ENCODE measurements around the gene INPP4A. TPM values are rescaled to one million over a fixed set of nuclear protein-coding genes. Genes with fewer than 3 reads are reported as not detected.

INPP4A gene
- polyA plus RNA-seq, 1 experiment, result 12.9 TPM

GRCh38 chr2:98463988-98464771 lies 19.5 kb downstream of the INPP4A start:
- Histone ChIP-seq H3K27me3 (ENCODE audit: control insufficient read depth, insufficient read depth, low read length) (no peaks in the 10 kb centered on the region), H3K9me3 (ENCODE audit: control insufficient read depth, insufficient read depth, low read length) (no peaks in the 10 kb centered on the region), H3K27ac (ENCODE audit: low read depth, low read length) (no peak overlapping the region), H3K4me3 (ENCODE audit: low read depth, low read length) (no peak overlapping the region)
- no peak for DNase-seq (ENCODE audit: low read depth, low spot score)
- no peak for TF ChIP-seq CTCF (IDR thresholded peaks at IDR 0.05; ENCODE audit: low read depth, low read length)
- CTCF ChIA-PET, result interaction anchor here (0.5 to 1.0 kb wide), 2 partner anchors 51 to 717 kb away, joined by 3 read pairs; partner anchors contain the start of genes MITD1 and MRPL30
- POLR2A ChIA-PET, result no interaction called here

GRCh38 chr2:98464772-98465310 lies 20.2 kb downstream of the INPP4A start:
- ChIA-PET CTCF (interaction anchor here (1.0 kb wide), 1 partner anchor 52 kb away, joined by 3 read pairs; no protein-coding TSS in a partner anchor), POLR2A (no interaction called here)
- no peak for TF ChIP-seq CTCF (IDR thresholded peaks at IDR 0.05; ENCODE audit: low read depth, low read length)
- no peak for DNase-seq (ENCODE audit: low read depth, low spot score)
- Histone ChIP-seq H3K27me3 (ENCODE audit: control insufficient read depth, insufficient read depth, low read length) (no peaks in the 10 kb centered on the region), H3K9me3 (ENCODE audit: control insufficient read depth, insufficient read depth, low read length) (no peaks in the 10 kb centered on the region), H3K4me3 (ENCODE audit: low read depth, low read length) (no peak overlapping the region), H3K27ac (ENCODE audit: low read depth, low read length) (no peak overlapping the region)

GRCh38 chr2:98465456-98466226 lies 21.0 kb downstream of the INPP4A start:
- no peak overlapping the region for H3K27ac ChIP-seq (ENCODE audit: low read depth, low read length)
- CTCF ChIA-PET, result no interaction called here
- no peak for DNase-seq (ENCODE audit: low read depth, low spot score)
- no peak overlapping the region for H3K4me3 ChIP-seq (ENCODE audit: low read depth, low read length)
- H3K27me3 ChIP-seq (ENCODE audit: control insufficient read depth, insufficient read depth, low read length), result no peaks in the 10 kb centered on the region
- H3K9me3 ChIP-seq (ENCODE audit: control insufficient read depth, insufficient read depth, low read length), result no peaks in the 10 kb centered on the region
- TF ChIP-seq CTCF (IDR thresholded peaks at IDR 0.05; ENCODE audit: low read depth, low read length), result no peak
- POLR2A ChIA-PET, result no interaction called here

- no peak overlapping the region for H3K27ac ChIP-seq (ENCODE audit: low read depth, low read length)
- H3K27me3 ChIP-seq (ENCODE audit: control insufficient read depth, insufficient read depth, low read length), result no peaks in the 10 kb centered on the region
- no peaks in the 10 kb centered on the region for H3K9me3 ChIP-seq (ENCODE audit: control insufficient read depth, insufficient read depth, low read length)
- CTCF ChIA-PET, result interaction anchor here (0.6 kb wide), 2 partner anchors 13 to 136 kb away, joined by 4 to 7 read pairs; no protein-coding TSS in a partner anchor
- no peak overlapping the region for H3K4me3 ChIP-seq (ENCODE audit: low read depth, low read length)
- POLR2A ChIA-PET, result no interaction called here
- no peak for DNase-seq (ENCODE audit: low read depth, low spot score)
- no peak for TF ChIP-seq CTCF (IDR thresholded peaks at IDR 0.05; ENCODE audit: low read depth, low read length)
Measured at GRCh38 chr2:98467082-98467536, 22.5 kb downstream of the INPP4A start.

Data from AG04450 (cell line).